HepG2 (cell line): Measurements from ENCODE around the gene PRKAR1B. TPM values are rescaled to one million over a fixed set of nuclear protein-coding genes. Genes with fewer than 3 reads are reported as not detected.
A peak's percentile ranks its signal among the peaks of the same experiment; 100 is the strongest.

ENCODE experiments used
- ATAC-seq: fragments of 200-7000 bp; cut with Tn5 transposase; 3 replicates; pipeline ENCODE4 v1.9.1; 2020; ENCODE audit warnings: mild to moderate bottlenecking, moderate library complexity
- BruUV-seq: library from RNA; stranded (reverse); fragments of 400-500 nt; replicated peaks from 2 replicates; lab custom pipeline; 2021; lab: Mats Ljungman, UMichigan
- CTCF ChIA-PET: fragments of 300-600 bp; formaldehyde crosslinking; extraction: SDS; loops from one replicate; lab custom pipeline; 2021; ENCODE audit warnings: low total read pairs, inconsistent platforms, low intra/inter-chr PET ratio; lab: Yijun Ruan, JAX
- POLR2A ChIA-PET: fragments of 350-600 bp; sonication (Branson Sonifier 250); formaldehyde crosslinking; loops from one replicate; lab custom pipeline; 2020; ENCODE audit warnings: antibody characterized with exemption, inconsistent platforms; lab: Yijun Ruan, JAX
- DNase-seq: peaks from one replicate; pipeline ENCODE4 v3.0.0-alpha.2; 2015; ENCODE audit warnings: low spot score
- FAIRE-seq: peaks from 3 replicates; lab custom pipeline; 2011; peaks lifted over from hg19 to GRCh38; lab: Jason Lieb, UNC
- H2AFZ ChIP-seq: one replicate; pipeline ENCODE4 v1.6.1; 2011; ENCODE audit warnings: low read length, inconsistent platforms
- H3K27ac ChIP-seq: fragments of 300-600 bp; 3 replicates; pipeline ENCODE4 v1.8.0; 2011; ENCODE audit warnings: mixed run types, mild to moderate bottlenecking, mixed read lengths, low read length, inconsistent platforms; ENCODE audit not compliant: insufficient read depth; ENCODE audit errors: extremely low read length
- H3K27me3 ChIP-seq, 2 experiments: fragments of 200-600 bp in 1 of 2; 2 replicates in 1 of 2; 3 replicates in 1 of 2; pipeline versions ENCODE4 v1.6.0 to v1.8.0; 2011; ENCODE audit warnings: low read length in 2 of 2, mild to moderate bottlenecking in 2 of 2, moderate library complexity in 2 of 2, inconsistent platforms in 1 of 2; ENCODE audit not compliant: insufficient read depth in 2 of 2, control insufficient read depth in 1 of 2
- H3K36me3 ChIP-seq, 2 experiments: fragments of 200-600 bp in 1 of 2; replicated peaks in 1 of 2; 2 replicates in 1 of 2; 3 replicates in 1 of 2; pipeline versions ENCODE4 v1.5.1 to v1.8.0; 2011; ENCODE audit warnings: low read length in 2 of 2, inconsistent platforms in 1 of 2; ENCODE audit not compliant: insufficient read depth in 2 of 2, control insufficient read depth in 1 of 2
- H3K4me1 ChIP-seq: 2 replicates; pipeline ENCODE4 v1.5.1; 2012; ENCODE audit warnings: low read length, inconsistent platforms; ENCODE audit not compliant: insufficient read depth
- H3K4me2 ChIP-seq: 2 replicates; pipeline ENCODE4 v1.6.0; 2011; ENCODE audit warnings: low read depth, low read length, inconsistent platforms
- H3K4me3 ChIP-seq, 3 experiments: fragments of 200-600 bp in 1 of 3; sonication (generic), shearing (Covaris generic) in 1 of 3; replicated peaks in 1 of 3; 2 replicates each; pipeline ENCODE4 v1.5.1; 2011 to 2016; ENCODE audit warnings: low read length in 3 of 3, inconsistent platforms in 2 of 3, low read depth in 2 of 3, mild to moderate bottlenecking in 2 of 3, control low read depth in 1 of 3, mixed read lengths in 1 of 3; ENCODE audit not compliant: insufficient read depth in 1 of 3
- H3K79me2 ChIP-seq: one replicate; pipeline ENCODE4 v1.6.1; 2011; ENCODE audit warnings: low read length, inconsistent platforms; ENCODE audit not compliant: insufficient read depth
- H3K9ac ChIP-seq: 2 replicates; pipeline ENCODE4 v1.6.0; 2011; ENCODE audit warnings: mild to moderate bottlenecking, low read depth, low read length, inconsistent platforms; ENCODE audit not compliant: insufficient read depth
- H3K9me3 ChIP-seq: 2 replicates; pipeline ENCODE4 v1.5.1; 2012; ENCODE audit warnings: mild to moderate bottlenecking, low read length
- H4K20me1 ChIP-seq: 2 replicates; pipeline ENCODE4 v1.6.0; 2011; ENCODE audit warnings: inconsistent platforms, mild to moderate bottlenecking, low read length, moderate library complexity; ENCODE audit not compliant: insufficient read depth
- CHD4 ChIP-seq: fragments of 200-600 bp; sonication (generic); IDR thresholded peaks from 2 replicates; pipeline ENCODE4 v1.7.0; 2017; ENCODE audit warnings: mild to moderate bottlenecking, low read length, borderline replicate concordance
- HIVEP1 ChIP-seq: sonication (generic); formaldehyde crosslinking; IDR thresholded peaks from 2 replicates; pipeline ENCODE4 v1.4.0; 2020; ENCODE audit warnings: mild to moderate bottlenecking, missing genetic modification reagents
- KDM1A ChIP-seq: IDR thresholded peaks from 2 replicates; pipeline ENCODE4 v1.6.1; 2016; ENCODE audit warnings: missing compliant biosample characterization
- KLF11 ChIP-seq: IDR thresholded peaks from 2 replicates; pipeline ENCODE4 v1.6.1; 2016; ENCODE audit warnings: missing compliant biosample characterization
- MAZ ChIP-seq, 2 experiments: sonication (generic) in 1 of 2; formaldehyde crosslinking in 1 of 2; IDR thresholded peaks; 2 replicates each; pipeline versions ENCODE4 v1.5.0 to v1.6.1; 2012 to 2020; ENCODE audit warnings: low read depth in 2 of 2, mild to moderate bottlenecking in 2 of 2, borderline replicate concordance in 1 of 2, improper control_type of control experiment in 1 of 2, low read length in 1 of 2, missing genetic modification reagents in 1 of 2, moderate library complexity in 1 of 2
- MXI1 ChIP-seq: IDR thresholded peaks from 3 replicates; pipeline ENCODE4 v1.6.1; 2012; ENCODE audit warnings: low read depth, low read length, inconsistent platforms, borderline replicate concordance
- PHF5A ChIP-seq: IDR thresholded peaks from one replicate; pipeline ENCODE4 v1.6.1; 2018; ENCODE audit warnings: low read depth, missing genetic modification reagents; ENCODE audit not compliant: unreplicated experiment
- SRSF1 ChIP-seq: fragments of 200-400 bp; formaldehyde crosslinking; optimal IDR thresholded peaks from 2 replicates; pipeline ENCODE3; 2017; ENCODE audit warnings: mild to moderate bottlenecking, low read depth, low read length, moderate library complexity
- STAT5B ChIP-seq: sonication (generic); formaldehyde crosslinking; IDR thresholded peaks from 2 replicates; pipeline ENCODE4 v1.4.0; 2020; ENCODE audit warnings: missing genetic modification reagents
- ZMYM3 ChIP-seq: sonication (generic); formaldehyde crosslinking; IDR thresholded peaks from 2 replicates; pipeline ENCODE4 v1.5.1; 2020; ENCODE audit warnings: mild to moderate bottlenecking, missing genetic modification reagents
- ZNF10 ChIP-seq: sonication (generic); formaldehyde crosslinking; IDR thresholded peaks from 2 replicates; pipeline ENCODE4 v1.4.0; 2020; ENCODE audit warnings: mild to moderate bottlenecking, low read depth, missing genetic modification reagents, borderline replicate concordance
- ZNF136 ChIP-seq: sonication (generic); formaldehyde crosslinking; IDR thresholded peaks from 2 replicates; pipeline ENCODE4 v1.8.1; 2022; ENCODE audit warnings: low read depth, mild to moderate bottlenecking, moderate library complexity, missing genetic modification reagents
- ZNF143 ChIP-seq: sonication (generic); formaldehyde crosslinking; IDR thresholded peaks from 2 replicates; pipeline ENCODE4 v1.4.0; 2020; ENCODE audit warnings: missing genetic modification reagents
- ZNF24 ChIP-seq: fragments of 450-650 bp; IDR thresholded peaks from 2 replicates; pipeline ENCODE4 v1.6.1; 2017; ENCODE audit warnings: antibody characterized with exemption, mild to moderate bottlenecking
- ZNF431 ChIP-seq: sonication (generic); formaldehyde crosslinking; IDR thresholded peaks from 2 replicates; pipeline ENCODE4 v1.9.0; 2022; ENCODE audit warnings: missing genetic modification reagents, low read depth, mild to moderate bottlenecking, borderline replicate concordance
- ZNF629 ChIP-seq: sonication (generic); formaldehyde crosslinking; conservative IDR thresholded peaks from 2 replicates; pipeline ENCODE4 v1.5.0; 2020; ENCODE audit warnings: missing genetic modification reagents
- ZNF768 ChIP-seq: sonication (generic); formaldehyde crosslinking; IDR thresholded peaks from 2 replicates; pipeline ENCODE4 v1.4.0; 2020; ENCODE audit warnings: missing genetic modification reagents
- WGBS: methylation state at CpG from one replicate; pipeline ENCODE4 v1.1.6; 2017; ENCODE audit warnings: low lambda C conversion rate; 5-methylcytosine and 5-hydroxymethylcytosine counted together
- in situ Hi-C: cut with HindIII; loops from 2 replicates; pipeline ENCODE4 v1.10.0; 2017; ENCODE audit warnings: low pct_unique_long_range_greater_than_20kb; ENCODE audit not compliant: extremely low pct_ligation_motif_present
- intact Hi-C: fragments of 100-400 bp; cut with micrococcal nuclease; formaldehyde crosslinking; loops from one replicate; pipeline ENCODE4 v1.10.0; 2022; ENCODE audit not compliant: unreplicated experiment
- polyA plus RNA-seq, 8 experiments: library from polyadenylated mRNA; depleted of rRNA in 3 of 8; stranded (reverse) in 7 of 8; unstranded in 1 of 8; fragments of >200 nt; fragmentation: Illumina TruSeq in 4 of 8; extraction: Trizol in 4 of 8; gene quantifications; 2 replicates each; pipeline versions ENCODE4 v1.2.1 to v1.2.3, GENCODE V29; 2011 to 2016; ENCODE audit warnings: low read depth in 4 of 8, missing spikeins in 1 of 8, mixed read lengths in 1 of 8; ENCODE audit not compliant: insufficient read depth in 1 of 8
- total RNA-seq, 5 experiments: library from RNA; depleted of rRNA; stranded (reverse); fragments of >200 nt; fragmentation: Illumina TruSeq; extraction: Trizol; gene quantifications; 2 replicates each; pipeline ENCODE4 v1.2.3, GENCODE V29; 2016; ENCODE audit warnings: low read depth in 1 of 5
- TF ChIP-seq, protein P1 (sequence below): sonication (generic); formaldehyde crosslinking; IDR thresholded peaks from 2 replicates; pipeline ENCODE4 v1.5.0; 2020; ENCODE audit warnings: missing genetic modification reagents
- TF ChIP-seq, protein P2 (sequence below): sonication (generic); formaldehyde crosslinking; IDR thresholded peaks from 2 replicates; pipeline ENCODE4 v1.4.0; 2020; ENCODE audit warnings: mild to moderate bottlenecking, missing genetic modification reagents

PRKAR1B gene
- total and polyA plus RNA-seq, 2 of the 13 experiments (the other 11 are each of a cell fraction or from before 2014, with no cell fraction given), result 7.9 to 28.2 TPM

GRCh38 chr7:544338-545221 is 182.5 kb downstream of the PRKAR1B start (continued):
- TF ChIP-seq ZNF768 (CRISPR knock-in tag) (peak; percentile 98), HIVEP1 (CRISPR knock-in tag) (0 out of 2 replicates have a peak, but pooled peaks have one; percentile 0), ZNF10 (CRISPR knock-in tag) (no peak), STAT5B (CRISPR knock-in tag) (no peak), ZNF143 (no peak)

- BruUV-seq, result no TSS peak
- no peak for DNase-seq
- CTCF ChIA-PET, result no interaction called here
- 27% methylated on average over 4 of the region's 18 CpGs for WGBS
- no peak for FAIRE-seq
- in situ Hi-C loops (no loop called here), intact Hi-C loops (no loop called here)
- peaks cover 44% of the 10 kb centered on the region for H3K4me1 ChIP-seq
- H3K36me3 ChIP-seq, result no peaks in the 10 kb centered on the region
- peak overlapping the region in 1 of 3 experiments; percentile 9; a peak in 1 of 6 replicates for H3K4me3 ChIP-seq
- no peak for ATAC-seq
- POLR2A ChIA-PET, result interaction anchor here (1.3 to 1.9 kb wide), 2 partner anchors 9 to 171 kb away, joined by 9 to 12 read pairs; no protein-coding TSS in a partner anchor
- H3K9me3 ChIP-seq, result no peaks in the 10 kb centered on the region
- H2AFZ ChIP-seq, result no peak overlapping the region
- no peak overlapping the region for H3K9ac ChIP-seq
- no peaks in the 10 kb centered on the region for H3K79me2 ChIP-seq
- H3K27ac ChIP-seq, result no peak overlapping the region
- H4K20me1 ChIP-seq, result no peaks in the 10 kb centered on the region
- peak overlapping the region; percentile 55 for H3K4me2 ChIP-seq
- H3K27me3 ChIP-seq, result no peaks in the 10 kb centered on the region; a peak in 1 of 5 replicates
- TF ChIP-seq PHF5A (CRISPR knock-in tag), result no peak
- peak; percentile 97 for TF ChIP-seq ZNF629 (CRISPR knock-in tag)
- TF ChIP-seq ZMYM3 (CRISPR knock-in tag), result peak; percentile 81
- TF ChIP-seq ZNF431 (CRISPR knock-in tag), result no peak
- TF ChIP-seq, protein P1, sequence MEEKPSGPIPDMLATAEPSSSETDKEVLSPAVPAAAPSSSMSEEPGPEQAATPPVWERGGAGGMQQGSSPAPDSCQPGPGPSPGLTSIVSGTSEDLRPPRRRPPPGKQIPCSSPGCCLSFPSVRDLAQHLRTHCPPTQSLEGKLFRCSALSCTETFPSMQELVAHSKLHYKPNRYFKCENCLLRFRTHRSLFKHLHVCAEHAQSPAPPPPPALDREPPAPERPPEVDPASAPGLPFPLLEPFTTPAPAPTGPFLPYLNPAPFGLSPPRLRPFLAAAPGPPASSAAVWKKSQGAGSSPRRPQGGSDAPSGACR (CRISPR knock-in tag), result no peak
- peak; percentile 86 for TF ChIP-seq ZNF24
- 0 out of 2 replicates have a peak, but pooled peaks have one; percentile 30 for TF ChIP-seq CHD4
- no peak for TF ChIP-seq MAZ (IDR thresholded peaks at IDR 0.05; ENCODE audit: borderline replicate concordance, low read depth, low read length)
- no peak for TF ChIP-seq MAZ (CRISPR knock-in tag; IDR thresholded peaks at IDR 0.05; ENCODE audit: low read depth)
- no peak for TF ChIP-seq ZNF136 (CRISPR knock-in tag)
- TF ChIP-seq SRSF1, result no peak
- TF ChIP-seq KLF11 (CRISPR knock-in tag), result no peak
- TF ChIP-seq ZNF768 (CRISPR knock-in tag), result peak; percentile 36; the same call in 1 of the 2 replicates
- TF ChIP-seq KDM1A (CRISPR knock-in tag), result peak; percentile 76; the same call in 1 of the 2 replicates
- TF ChIP-seq MXI1, result no peak
- TF ChIP-seq, protein P2, sequence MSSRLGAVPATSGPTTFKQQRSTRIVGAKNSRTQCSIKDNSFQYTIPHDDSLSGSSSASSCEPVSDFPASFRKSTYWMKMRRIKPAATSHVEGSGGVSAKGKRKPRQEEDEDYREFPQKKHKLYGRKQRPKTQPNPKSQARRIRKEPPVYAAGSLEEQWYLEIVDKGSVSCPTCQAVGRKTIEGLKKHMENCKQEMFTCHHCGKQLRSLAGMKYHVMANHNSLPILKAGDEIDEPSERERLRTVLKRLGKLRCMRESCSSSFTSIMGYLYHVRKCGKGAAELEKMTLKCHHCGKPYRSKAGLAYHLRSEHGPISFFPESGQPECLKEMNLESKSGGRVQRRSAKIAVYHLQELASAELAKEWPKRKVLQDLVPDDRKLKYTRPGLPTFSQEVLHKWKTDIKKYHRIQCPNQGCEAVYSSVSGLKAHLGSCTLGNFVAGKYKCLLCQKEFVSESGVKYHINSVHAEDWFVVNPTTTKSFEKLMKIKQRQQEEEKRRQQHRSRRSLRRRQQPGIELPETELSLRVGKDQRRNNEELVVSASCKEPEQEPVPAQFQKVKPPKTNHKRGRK, result no peak
Observed at GRCh38 chr7:543501-544337, 183.4 kb downstream of the PRKAR1B start.
